ENCODE data around the gene USP28.

DNA sequence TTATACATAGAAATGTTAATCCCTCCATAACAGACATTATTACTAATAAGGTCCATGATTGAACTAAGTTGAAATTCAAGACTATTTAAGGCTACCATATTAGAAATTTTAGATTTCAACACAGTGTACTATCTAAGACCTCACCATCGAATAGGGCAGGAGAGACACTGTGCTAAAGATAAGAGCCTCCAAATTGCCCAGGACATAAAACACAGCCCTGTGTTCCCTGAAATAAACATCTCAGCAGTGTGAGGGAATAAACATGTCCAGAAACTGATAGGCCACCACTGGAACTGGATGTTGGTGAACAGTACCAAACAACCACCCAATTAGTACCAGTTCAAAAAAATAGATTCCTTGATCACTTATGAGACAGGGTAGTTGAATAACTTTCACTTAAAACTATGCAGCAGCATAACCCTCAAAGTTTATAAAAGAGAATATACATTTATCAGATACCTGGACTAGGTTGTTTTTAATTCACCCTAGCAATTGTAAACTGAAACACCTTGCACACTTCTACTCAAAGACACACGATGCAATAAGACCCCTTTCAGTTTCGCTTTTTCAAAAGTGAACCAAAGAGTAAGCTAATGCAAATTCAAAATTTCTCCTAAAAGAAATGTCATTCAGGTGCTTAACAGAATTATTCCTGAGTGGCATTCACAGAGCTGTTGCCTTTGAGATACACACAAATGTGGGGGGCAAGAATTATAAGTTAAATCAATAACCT lies 34.3 kb downstream of the USP28 start:
- TF ChIP-seq, protein P1, sequence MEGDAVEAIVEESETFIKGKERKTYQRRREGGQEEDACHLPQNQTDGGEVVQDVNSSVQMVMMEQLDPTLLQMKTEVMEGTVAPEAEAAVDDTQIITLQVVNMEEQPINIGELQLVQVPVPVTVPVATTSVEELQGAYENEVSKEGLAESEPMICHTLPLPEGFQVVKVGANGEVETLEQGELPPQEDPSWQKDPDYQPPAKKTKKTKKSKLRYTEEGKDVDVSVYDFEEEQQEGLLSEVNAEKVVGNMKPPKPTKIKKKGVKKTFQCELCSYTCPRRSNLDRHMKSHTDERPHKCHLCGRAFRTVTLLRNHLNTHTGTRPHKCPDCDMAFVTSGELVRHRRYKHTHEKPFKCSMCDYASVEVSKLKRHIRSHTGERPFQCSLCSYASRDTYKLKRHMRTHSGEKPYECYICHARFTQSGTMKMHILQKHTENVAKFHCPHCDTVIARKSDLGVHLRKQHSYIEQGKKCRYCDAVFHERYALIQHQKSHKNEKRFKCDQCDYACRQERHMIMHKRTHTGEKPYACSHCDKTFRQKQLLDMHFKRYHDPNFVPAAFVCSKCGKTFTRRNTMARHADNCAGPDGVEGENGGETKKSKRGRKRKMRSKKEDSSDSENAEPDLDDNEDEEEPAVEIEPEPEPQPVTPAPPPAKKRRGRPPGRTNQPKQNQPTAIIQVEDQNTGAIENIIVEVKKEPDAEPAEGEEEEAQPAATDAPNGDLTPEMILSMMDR (conservative IDR thresholded peaks at IDR 0.05; ENCODE audit: low read length): no peak
- no peak for TF ChIP-seq EZH2phosphoT487 (IDR thresholded peaks at IDR 0.05; ENCODE audit: borderline replicate concordance)

Data from Loucy (cell line).